ENCODE results near the gene DCC. TPM values are rescaled to one million over a fixed set of nuclear protein-coding genes. Genes with fewer than 3 reads are reported as not detected.

DCC gene
- total and polyA plus RNA-seq, 5 donors = 0.02 to 0.28 (median 0.17) TPM; not detected in 2

- 82% methylated on average over 1 of the region's 1 CpG for WGBS
- no peak overlapping the region for H3K27ac ChIP-seq (ENCODE audit: low read length)
- H3K4me3 ChIP-seq (ENCODE audit: low read length) = no peak overlapping the region
- ATAC-seq (no peak), DNase-seq (no peak)
- intact Hi-C loops (cut with DNase I) = no loop called here
- H3K4me1 ChIP-seq (ENCODE audit: control insufficient read depth, insufficient read depth, low read length) = no peaks in the 10 kb centered on the region
- H3K9me3 ChIP-seq (ENCODE audit: control insufficient read depth, low read length) = no peaks in the 10 kb centered on the region
- H3K27me3 ChIP-seq (ENCODE audit: control insufficient read depth, insufficient read depth) = no peaks in the 10 kb centered on the region
These were observed 262.8 kb downstream of the DCC start for GRCh38 chr18:52602820-52603219.

GRCh38 chr18:52605345-52605744, 265.3 kb downstream of the DCC start:
- no peak overlapping the region for H3K4me3 ChIP-seq (ENCODE audit: low read length)
- no peaks in the 10 kb centered on the region for H3K9me3 ChIP-seq (ENCODE audit: control insufficient read depth, low read length)
- H3K27ac ChIP-seq (ENCODE audit: low read length) = no peak overlapping the region
- no peaks in the 10 kb centered on the region for H3K4me1 ChIP-seq (ENCODE audit: control insufficient read depth, insufficient read depth, low read length)
- DNase-seq (no peak), ATAC-seq (no peak)
- WGBS = 75% methylated on average over 3 of the region's 3 CpGs
- intact Hi-C loops (cut with DNase I) = no loop called here
- no peaks in the 10 kb centered on the region for H3K27me3 ChIP-seq (ENCODE audit: control insufficient read depth, insufficient read depth)

- ATAC-seq = no peak
- 83% methylated on average over 2 of the region's 2 CpGs for WGBS
These were observed 268.0 kb downstream of the DCC start for GRCh38 chr18:52607985-52608384.

GRCh38 chr18:52610451-52611115, 270.6 kb downstream of the DCC start:
- ATAC-seq (no peak), DNase-seq (no peak)
- intact Hi-C loops (cut with DNase I) = no loop called here
- H3K4me3 ChIP-seq (ENCODE audit: low read length) = no peak overlapping the region
- H3K27ac ChIP-seq (ENCODE audit: low read length) = no peak overlapping the region
- H3K9me3 ChIP-seq (ENCODE audit: control insufficient read depth, low read length) = no peaks in the 10 kb centered on the region
- 81% methylated on average over 3 of the region's 3 CpGs for WGBS
- H3K27me3 ChIP-seq (ENCODE audit: control insufficient read depth, insufficient read depth) = no peaks in the 10 kb centered on the region
- H3K4me1 ChIP-seq (ENCODE audit: control insufficient read depth, insufficient read depth, low read length) = no peaks in the 10 kb centered on the region

More at GRCh38 chr18:52607985-52608384, 268.0 kb downstream of the DCC start:
- DNase-seq = no peak
- intact Hi-C loops (cut with DNase I) = no loop called here
- Histone ChIP-seq H3K27me3 (ENCODE audit: control insufficient read depth, insufficient read depth) (no peaks in the 10 kb centered on the region), H3K27ac (ENCODE audit: low read length) (no peak overlapping the region), H3K9me3 (ENCODE audit: control insufficient read depth, low read length) (no peaks in the 10 kb centered on the region), H3K4me1 (ENCODE audit: control insufficient read depth, insufficient read depth, low read length) (no peaks in the 10 kb centered on the region), H3K4me3 (ENCODE audit: low read length) (no peak overlapping the region)

GRCh38 chr18:52612406-52612805, 272.4 kb downstream of the DCC start:
- intact Hi-C loops (cut with DNase I) = no loop called here
- Histone ChIP-seq H3K27me3 (ENCODE audit: control insufficient read depth, insufficient read depth) (no peaks in the 10 kb centered on the region), H3K4me3 (ENCODE audit: low read length) (no peak overlapping the region), H3K9me3 (ENCODE audit: control insufficient read depth, low read length) (no peaks in the 10 kb centered on the region), H3K27ac (ENCODE audit: low read length) (no peak overlapping the region), H3K4me1 (ENCODE audit: control insufficient read depth, insufficient read depth, low read length) (no peaks in the 10 kb centered on the region)
- DNase-seq (no peak), ATAC-seq (no peak)

- no peaks in the 10 kb centered on the region for H3K4me1 ChIP-seq (ENCODE audit: control insufficient read depth, insufficient read depth, low read length)
- H3K9me3 ChIP-seq (ENCODE audit: control insufficient read depth, low read length) = no peaks in the 10 kb centered on the region
- intact Hi-C loops (cut with DNase I) = no loop called here
- 58% methylated on average over 2 of the region's 2 CpGs for WGBS
- no peak overlapping the region for H3K4me3 ChIP-seq (ENCODE audit: low read length)
- DNase-seq (no peak), ATAC-seq (no peak)
- H3K27me3 ChIP-seq (ENCODE audit: control insufficient read depth, insufficient read depth) = no peaks in the 10 kb centered on the region
- H3K27ac ChIP-seq (ENCODE audit: low read length) = no peak overlapping the region
These were observed 275.3 kb downstream of the DCC start for GRCh38 chr18:52615321-52615720.

- WGBS = 77% methylated on average over 3 of the region's 3 CpGs
- H3K4me1 ChIP-seq (ENCODE audit: control insufficient read depth, insufficient read depth, low read length) = no peaks in the 10 kb centered on the region
- no peak overlapping the region for H3K27ac ChIP-seq (ENCODE audit: low read length)
- H3K27me3 ChIP-seq (ENCODE audit: control insufficient read depth, insufficient read depth) = no peaks in the 10 kb centered on the region
- ATAC-seq (no peak), DNase-seq (no peak)
- no peaks in the 10 kb centered on the region for H3K9me3 ChIP-seq (ENCODE audit: control insufficient read depth, low read length)
- H3K4me3 ChIP-seq (ENCODE audit: low read length) = no peak overlapping the region
- intact Hi-C loops (cut with DNase I) = no loop called here
These were observed 275.9 kb downstream of the DCC start for GRCh38 chr18:52615943-52616342.

GRCh38 chr18:52617931-52618330, 277.9 kb downstream of the DCC start:
- H3K4me3 ChIP-seq (ENCODE audit: low read length) = no peak overlapping the region
- intact Hi-C loops (cut with DNase I) = no loop called here
- H3K9me3 ChIP-seq (ENCODE audit: control insufficient read depth, low read length) = no peaks in the 10 kb centered on the region
- no peaks in the 10 kb centered on the region for H3K4me1 ChIP-seq (ENCODE audit: control insufficient read depth, insufficient read depth, low read length)
- ATAC-seq (no peak), DNase-seq (no peak)
- no peak overlapping the region for H3K27ac ChIP-seq (ENCODE audit: low read length)
- H3K27me3 ChIP-seq (ENCODE audit: control insufficient read depth, insufficient read depth) = no peaks in the 10 kb centered on the region

- ATAC-seq (no peak), DNase-seq (no peak)
- no peak overlapping the region for H3K27ac ChIP-seq (ENCODE audit: low read length)
- 82% methylated on average over 3 of the region's 3 CpGs for WGBS
- no peaks in the 10 kb centered on the region for H3K27me3 ChIP-seq (ENCODE audit: control insufficient read depth, insufficient read depth)
- intact Hi-C loops (cut with DNase I) = no loop called here
- no peak overlapping the region for H3K4me3 ChIP-seq (ENCODE audit: low read length)
- H3K9me3 ChIP-seq (ENCODE audit: control insufficient read depth, low read length) = no peaks in the 10 kb centered on the region
- H3K4me1 ChIP-seq (ENCODE audit: control insufficient read depth, insufficient read depth, low read length) = no peaks in the 10 kb centered on the region
These were observed 281.0 kb downstream of the DCC start for GRCh38 chr18:52620926-52621439.

- no peak for DNase-seq
- Histone ChIP-seq H3K27me3 (ENCODE audit: control insufficient read depth, insufficient read depth) (no peaks in the 10 kb centered on the region), H3K9me3 (ENCODE audit: control insufficient read depth, low read length) (no peaks in the 10 kb centered on the region), H3K4me3 (ENCODE audit: low read length) (no peak overlapping the region), H3K4me1 (ENCODE audit: control insufficient read depth, insufficient read depth, low read length) (no peaks in the 10 kb centered on the region), H3K27ac (ENCODE audit: low read length) (no peak overlapping the region)
- no peak for ATAC-seq
- WGBS = 89% methylated on average over 5 of the region's 5 CpGs
- intact Hi-C loops (cut with DNase I) = no loop called here
These were observed 284.7 kb downstream of the DCC start for GRCh38 chr18:52624702-52625101.

- DNase-seq (no peak), ATAC-seq (no peak)
- Histone ChIP-seq H3K4me3 (ENCODE audit: low read length) (no peak overlapping the region), H3K27me3 (ENCODE audit: control insufficient read depth, insufficient read depth) (no peaks in the 10 kb centered on the region), H3K27ac (ENCODE audit: low read length) (no peak overlapping the region), H3K4me1 (ENCODE audit: control insufficient read depth, insufficient read depth, low read length) (no peaks in the 10 kb centered on the region), H3K9me3 (ENCODE audit: control insufficient read depth, low read length) (no peaks in the 10 kb centered on the region)
- intact Hi-C loops (cut with DNase I) = no loop called here
- WGBS = 92% methylated on average over 5 of the region's 5 CpGs
These were observed 296.5 kb downstream of the DCC start for GRCh38 chr18:52636536-52636935.

- H3K4me3 ChIP-seq (ENCODE audit: low read length) = no peak overlapping the region
- H3K27me3 ChIP-seq (ENCODE audit: control insufficient read depth, insufficient read depth) = no peaks in the 10 kb centered on the region
- DNase-seq = no peak
- intact Hi-C loops (cut with DNase I) = no loop called here
- H3K4me1 ChIP-seq (ENCODE audit: control insufficient read depth, insufficient read depth, low read length) = no peaks in the 10 kb centered on the region
- ATAC-seq = no peak
- H3K9me3 ChIP-seq (ENCODE audit: control insufficient read depth, low read length) = no peaks in the 10 kb centered on the region
- WGBS = 60% methylated on average over 4 of the region's 4 CpGs
- no peak overlapping the region for H3K27ac ChIP-seq (ENCODE audit: low read length)
These were observed 308.2 kb downstream of the DCC start for GRCh38 chr18:52648201-52648600.

All from right cardiac atrium (tissue), 5 donors.